Astrocyte of the cerebellum (primary cell): Measurements from ENCODE around the gene LCN10.

Source experiments
- DNase-seq: peaks from one replicate; pipeline ENCODE4 v3.0.0-alpha.2; 2011; ENCODE audit warnings: low read depth
- H3K4me3 ChIP-seq: 2 replicates; pipeline ENCODE4 v1.5.1; 2011; ENCODE audit warnings: mild to moderate bottlenecking, low read depth, low read length, moderate library complexity
- CTCF ChIP-seq: IDR thresholded peaks from 2 replicates; pipeline ENCODE4 v1.5.1; 2012; ENCODE audit warnings: low read length, low read depth, moderate library complexity, mild to moderate bottlenecking; ENCODE audit errors: missing control alignments
- in situ Hi-C: cut with HindIII; loops from 2 replicates; pipeline ENCODE4 v1.10.0; 2017; ENCODE audit warnings: low sequenced_read_pairs

LCN10 gene

GRCh38 chr9:136744773-136745172 lies 2.0 kb upstream of the LCN10 start:
- no peak for DNase-seq
- in situ Hi-C loops, result no loop called here
- TF ChIP-seq CTCF, result no peak
- no peak overlapping the region for H3K4me3 ChIP-seq

- no peak for DNase-seq
- in situ Hi-C loops, result no loop called here
- no peak overlapping the region for H3K4me3 ChIP-seq
- TF ChIP-seq CTCF, result no peak
Measured at GRCh38 chr9:136743639-136744211, 985 bp upstream of the LCN10 start.

- DNase-seq, result no peak
Measured at GRCh38 chr9:136741883-136742571, 713 bp downstream of the LCN10 start.

GRCh38 chr9:136740971-136741882 lies 1.5 kb downstream of the LCN10 start:
- no peak for DNase-seq
- in situ Hi-C loops, result no loop called here
- H3K4me3 ChIP-seq, result no peak overlapping the region
- no peak for TF ChIP-seq CTCF

More at GRCh38 chr9:136741883-136742571, 713 bp downstream of the LCN10 start:
- TF ChIP-seq CTCF, result no peak
- in situ Hi-C loops, result no loop called here
- no peak overlapping the region for H3K4me3 ChIP-seq

GRCh38 chr9:136740491-136740890 lies 2.2 kb downstream of the LCN10 start:
- no peak overlapping the region for H3K4me3 ChIP-seq

GRCh38 chr9:136740069-136740468 lies 2.7 kb downstream of the LCN10 start:
- in situ Hi-C loops, result no loop called here
- no peak overlapping the region for H3K4me3 ChIP-seq
- no peak for TF ChIP-seq CTCF
- DNase-seq, result no peak

More at GRCh38 chr9:136740491-136740890, 2.2 kb downstream of the LCN10 start:
- no peak for DNase-seq
- no peak for TF ChIP-seq CTCF
- in situ Hi-C loops, result no loop called here
